GM19328 (cell line): ENCODE results near the gene IRF9.

Experiments used
- ATAC-seq: cut with Tn5 transposase; IDR thresholded peaks from one replicate; pipeline ENCODE4 v1.9.1; 2021; ENCODE audit warnings: mild to moderate bottlenecking, moderate library complexity; ENCODE audit not compliant: unreplicated experiment

Gene IRF9

GRCh38 chr14:24176599-24176998, 15.5 kb downstream of the IRF9 start:
- no peak for ATAC-seq

- no peak for ATAC-seq
Observed at GRCh38 chr14:24177041-24177825, 16.2 kb downstream of the IRF9 start.

- no peak for ATAC-seq
Observed at GRCh38 chr14:24177891-24178290, 16.8 kb downstream of the IRF9 start.

- no peak for ATAC-seq
Observed at GRCh38 chr14:24178399-24179178, 17.5 kb downstream of the IRF9 start.

- ATAC-seq: no peak
Observed at GRCh38 chr14:24179294-24179960, 18.4 kb downstream of the IRF9 start.

GRCh38 chr14:24179961-24180796, 19.1 kb downstream of the IRF9 start:
- no peak for ATAC-seq

GRCh38 chr14:24181371-24182077, 20.5 kb downstream of the IRF9 start:
- no peak for ATAC-seq

GRCh38 chr14:24182110-24182882, 21.2 kb downstream of the IRF9 start:
- ATAC-seq: no peak

- ATAC-seq: no peak
Observed at GRCh38 chr14:24183014-24183481, 22.0 kb downstream of the IRF9 start.

- ATAC-seq: no peak
Observed at GRCh38 chr14:24184104-24184970, 23.3 kb downstream of the IRF9 start.

- no peak for ATAC-seq
Observed at GRCh38 chr14:24185026-24185425, 24.0 kb downstream of the IRF9 start.

- no peak for ATAC-seq
Observed at GRCh38 chr14:24185741-24186140, 24.7 kb downstream of the IRF9 start.

- no peak for ATAC-seq
Observed at GRCh38 chr14:24186831-24187538, 25.9 kb downstream of the IRF9 start.

GRCh38 chr14:24187539-24187915, 26.5 kb downstream of the IRF9 start:
- ATAC-seq: no peak

- peak; percentile 88 for ATAC-seq
Observed at GRCh38 chr14:24188251-24189058, 27.4 kb downstream of the IRF9 start, which contains the start of gene IPO4. TSS of gene IPO4 (minus strand) at chr14:24188816. CDS start at chr14:24188787, 29 bp downstream.

- ATAC-seq: no peak
Observed at GRCh38 chr14:24189059-24189375, 28.0 kb downstream of the IRF9 start.

GRCh38 chr14:24189460-24189859, 28.4 kb downstream of the IRF9 start:
- no peak for ATAC-seq
